HG03045 (cell line): ENCODE results near the gene ITGA11.
"Not testable (repeated sequence)": the region's sequence is repeated elsewhere in the genome, so short reads cannot be mapped to it uniquely, and the experiment has no call there.

Experiments
- ATAC-seq: cut with Tn5 transposase; IDR thresholded peaks from one replicate; pipeline ENCODE4 v1.9.1; 2021; ENCODE audit warnings: mild to moderate bottlenecking, moderate library complexity; ENCODE audit not compliant: unreplicated experiment

ITGA11 gene

DNA sequence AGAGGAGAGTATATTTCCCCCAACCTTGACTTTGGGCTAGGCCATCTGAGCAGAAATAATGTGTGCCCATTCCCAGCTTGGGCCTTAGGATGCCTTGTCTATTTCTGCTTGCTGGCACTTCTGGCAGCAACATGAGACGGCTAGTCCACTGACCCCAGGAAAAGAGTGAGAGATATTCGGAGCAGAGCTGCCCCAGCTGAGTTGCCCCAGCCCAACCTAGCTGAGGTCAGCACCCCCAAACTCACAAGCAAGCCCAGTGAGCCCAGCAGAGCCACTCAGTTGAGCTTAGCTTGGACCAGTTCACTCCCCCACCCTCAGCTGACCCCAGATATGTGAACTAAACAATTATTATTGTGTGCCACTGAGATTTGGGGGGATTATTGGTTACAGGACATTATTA is 20.2 kb downstream of the ITGA11 start:
- ATAC-seq, result no peak

DNA sequence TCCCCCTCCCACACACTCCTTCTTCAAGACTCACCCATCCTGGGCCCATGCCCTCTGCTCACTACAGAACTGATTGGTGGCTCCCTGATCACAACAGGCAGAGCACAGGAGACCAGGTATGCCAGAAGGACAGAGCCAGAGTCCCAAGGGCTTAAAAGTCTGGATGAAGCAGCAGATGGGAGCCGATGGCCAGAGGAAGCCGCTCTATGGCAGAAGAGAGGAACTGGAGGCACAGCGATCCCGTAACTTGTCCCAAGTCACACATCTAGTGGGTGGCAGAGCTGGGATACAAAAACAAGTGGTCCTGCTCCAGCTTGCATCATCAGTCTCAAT is 20.7 kb downstream of the ITGA11 start:
- no peak for ATAC-seq

DNA sequence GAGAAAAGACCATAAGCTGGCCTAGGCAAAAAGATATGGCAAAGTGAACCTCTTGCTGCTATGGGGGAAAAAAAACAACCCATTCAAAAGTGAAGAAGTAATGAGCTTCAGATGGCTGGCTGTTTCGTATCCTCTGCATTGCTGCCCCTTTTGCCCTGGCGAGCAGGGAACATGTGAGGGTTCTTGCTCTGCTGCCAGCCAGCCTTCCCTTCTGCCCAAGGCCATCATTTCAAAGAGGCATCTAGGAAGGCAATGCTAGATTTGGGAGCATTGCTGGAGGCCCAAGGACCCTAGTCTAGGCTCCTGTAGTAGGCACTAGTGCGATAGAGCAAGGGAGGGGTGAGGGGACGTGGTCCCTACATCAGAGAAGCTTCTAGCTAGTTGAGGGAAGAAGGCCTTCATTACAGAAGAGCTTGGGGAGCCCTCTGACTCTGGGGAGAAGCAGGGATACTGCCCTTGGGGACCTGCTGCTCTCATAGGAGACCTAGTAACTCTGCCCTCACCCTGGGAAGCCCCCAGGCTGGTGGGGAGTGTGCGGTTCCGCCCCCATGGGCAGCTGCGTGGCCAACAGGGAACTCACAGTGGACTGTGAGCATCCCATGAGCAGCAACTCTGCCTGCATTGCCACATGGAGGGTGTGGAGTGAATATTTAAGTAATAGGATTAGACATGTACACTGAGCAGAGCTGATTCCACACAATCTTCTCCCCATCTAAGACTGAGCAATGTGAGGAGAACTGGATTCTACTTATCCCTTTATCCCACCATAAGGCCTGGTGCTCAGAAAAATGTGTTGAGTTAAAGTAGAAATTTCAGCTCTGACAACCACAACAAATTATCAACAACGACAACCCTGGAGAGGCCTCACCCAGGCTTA is 21.3 kb downstream of the ITGA11 start:
- no peak for ATAC-seq

DNA sequence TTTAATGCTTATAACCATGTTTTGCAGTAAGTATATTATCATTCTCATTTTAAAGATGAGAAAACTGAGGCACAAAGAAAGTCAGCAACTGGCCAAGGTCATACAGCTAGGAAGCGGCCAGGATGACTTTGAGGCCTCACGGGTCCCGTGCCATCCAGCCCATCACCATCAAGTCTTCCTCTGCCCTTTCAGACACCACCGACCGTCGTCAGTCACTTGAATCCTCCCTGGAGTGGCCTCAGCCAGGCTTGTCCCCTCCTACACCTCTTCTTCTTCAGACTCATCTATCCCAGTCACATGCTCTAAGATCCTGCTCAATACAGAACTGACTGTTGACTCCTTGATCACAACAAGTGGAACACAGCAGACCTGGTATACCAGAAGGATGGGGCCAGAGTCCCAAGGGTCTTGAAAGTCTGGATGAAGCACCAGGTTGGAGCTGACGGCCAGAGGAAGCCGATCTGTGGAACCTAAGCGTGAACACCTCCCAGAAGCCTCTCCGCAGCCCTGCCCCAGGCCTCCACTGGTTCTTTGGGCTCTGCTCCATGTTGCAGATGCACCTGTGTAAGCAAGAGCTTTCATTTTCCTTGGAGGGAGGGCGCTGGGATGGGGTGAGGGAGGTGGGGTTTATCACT is 22.1 kb downstream of the ITGA11 start:
- no peak for ATAC-seq

DNA sequence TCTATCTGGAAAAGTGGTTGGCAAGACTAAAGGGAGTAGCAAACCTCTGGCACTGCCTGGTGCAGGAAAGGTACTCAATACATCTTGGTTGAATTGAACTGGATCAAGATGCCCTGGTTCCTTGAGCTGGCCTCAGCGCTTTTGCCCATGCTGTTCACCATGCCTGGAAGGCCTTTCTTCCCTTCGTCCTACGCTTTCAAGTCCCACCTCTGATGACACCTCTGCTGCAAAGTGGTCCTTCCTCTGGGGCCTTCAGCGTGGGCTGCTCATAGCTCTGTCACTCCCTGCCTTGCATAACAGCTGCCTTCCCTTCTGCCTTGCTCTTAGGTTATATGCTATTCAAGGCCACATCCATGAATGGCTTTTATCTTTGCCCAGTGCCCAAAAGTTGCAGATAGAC is 23.0 kb downstream of the ITGA11 start:
- no peak for ATAC-seq

DNA sequence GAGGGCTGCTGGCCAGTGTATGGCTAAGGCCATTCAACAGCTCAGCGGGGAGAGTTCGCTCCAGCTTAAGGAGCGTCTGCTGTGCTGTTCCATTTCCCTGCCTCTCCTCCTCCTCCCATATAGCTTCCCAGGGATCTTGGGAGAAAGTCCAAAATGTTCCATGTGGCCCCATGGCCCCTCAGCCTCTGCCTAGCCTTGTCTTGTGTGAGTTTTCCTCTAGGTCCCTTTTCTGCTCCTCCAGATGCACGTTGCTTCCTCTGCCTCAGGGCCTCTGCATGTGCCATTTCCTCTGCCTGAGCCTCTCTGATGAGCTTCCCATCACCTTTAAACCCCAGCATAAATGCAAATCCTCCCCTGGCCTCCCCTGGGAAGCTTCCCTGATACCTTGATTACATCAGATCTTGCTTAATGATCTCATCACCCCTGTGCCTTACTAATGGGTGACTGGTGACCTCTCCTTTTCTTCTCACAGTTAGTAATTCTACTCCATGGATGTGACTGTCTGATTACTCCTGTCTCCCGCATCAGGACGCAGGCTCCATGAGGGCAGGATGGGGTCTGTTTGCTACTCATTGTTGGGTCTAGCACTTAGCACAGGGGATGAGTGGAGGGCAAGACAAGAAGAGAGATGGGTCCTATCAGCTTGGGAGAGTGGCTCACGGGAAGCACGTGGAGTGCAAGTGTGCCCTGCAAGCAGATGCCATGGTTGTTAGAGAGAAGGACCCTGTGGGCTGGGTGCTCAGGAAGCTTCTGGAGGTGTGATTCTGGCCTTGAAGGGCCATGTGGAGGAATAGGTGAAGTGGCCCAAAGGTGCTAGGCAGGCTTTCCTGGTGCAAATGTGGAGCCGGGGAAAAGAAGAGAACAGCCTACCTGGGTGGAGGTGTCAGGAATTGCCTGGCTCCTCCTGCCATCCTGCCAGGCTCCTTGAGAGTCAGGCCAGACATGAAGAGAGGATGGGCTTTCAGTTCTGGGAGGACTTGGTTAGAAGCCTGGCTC is 23.8 kb downstream of the ITGA11 start:
- no peak for ATAC-seq

DNA sequence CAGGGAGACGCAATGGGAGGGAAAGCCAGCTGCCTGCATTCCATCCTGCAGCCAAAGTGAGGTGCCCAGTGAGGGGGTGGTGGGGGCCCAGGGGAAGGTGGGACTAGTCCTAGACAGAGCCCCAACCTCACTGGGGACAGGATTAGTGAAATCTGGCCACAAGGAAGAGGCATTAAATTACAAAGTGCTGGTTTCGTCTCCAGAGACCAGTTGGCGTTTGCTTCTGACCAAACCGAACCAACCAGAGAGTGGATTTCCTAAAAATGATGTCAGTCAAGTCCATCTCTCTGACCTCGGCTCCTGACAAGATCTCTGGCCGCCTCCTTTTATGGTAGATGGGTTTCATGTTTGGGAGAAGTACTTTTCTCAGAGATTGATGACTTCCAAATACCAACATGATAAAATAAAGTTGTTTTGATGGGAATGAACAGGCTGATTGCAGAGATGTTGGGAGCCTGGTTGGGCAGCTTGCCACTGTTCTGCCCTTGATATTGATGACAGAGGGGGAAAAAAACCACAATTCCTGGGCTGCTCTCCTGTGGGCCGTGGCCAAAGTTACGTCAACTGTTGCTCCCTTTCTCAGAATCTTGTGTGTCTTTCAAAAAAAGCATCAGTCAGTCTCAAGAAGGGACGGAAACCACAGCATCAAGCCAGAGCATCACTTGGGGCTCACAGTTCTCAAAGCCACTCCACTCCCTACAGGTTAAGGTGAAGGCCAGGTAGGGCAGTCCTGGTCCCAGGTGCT is 24.6 kb downstream of the ITGA11 start:
- no peak for ATAC-seq

DNA sequence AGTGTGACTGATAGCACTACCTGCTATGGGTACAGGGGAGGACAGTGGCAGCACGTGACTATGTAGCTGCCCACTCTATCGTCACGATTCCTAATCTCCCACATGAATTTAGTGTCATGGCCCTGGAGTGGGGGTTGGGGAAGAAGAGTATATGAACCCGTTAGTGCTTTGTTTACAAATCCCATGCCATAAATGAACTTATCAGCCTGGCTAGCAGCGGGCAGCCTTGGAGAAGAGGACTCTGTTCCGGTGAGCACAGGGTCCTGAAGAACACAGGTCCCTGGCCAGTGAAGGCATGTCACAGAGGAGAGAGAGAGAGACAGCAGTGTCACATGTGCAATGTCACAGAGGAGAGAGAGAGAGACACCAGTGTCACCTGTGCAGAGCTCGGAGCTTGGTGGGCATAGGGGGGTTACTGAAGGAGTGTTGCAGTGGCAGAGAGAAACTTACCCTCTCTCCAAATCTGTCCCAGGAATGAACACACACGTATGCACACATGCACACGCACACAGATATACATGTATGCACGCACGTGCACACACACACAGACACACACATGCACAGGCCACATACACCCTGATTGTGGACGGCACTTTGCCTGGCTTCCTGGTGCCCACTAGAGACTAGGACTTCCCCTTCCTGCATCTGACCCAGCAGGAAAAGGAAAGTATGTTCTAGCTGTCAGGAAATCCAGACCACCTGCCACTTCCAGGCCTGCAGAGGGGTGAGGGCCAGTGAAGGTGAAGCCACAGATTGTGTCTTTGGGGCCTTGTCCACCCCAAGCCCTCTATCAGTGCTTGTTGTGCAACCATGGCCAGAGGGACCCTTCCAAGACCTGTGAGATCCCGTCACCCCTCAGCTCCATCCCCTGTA is 26.3 kb downstream of the ITGA11 start:
- ATAC-seq, result no peak

DNA sequence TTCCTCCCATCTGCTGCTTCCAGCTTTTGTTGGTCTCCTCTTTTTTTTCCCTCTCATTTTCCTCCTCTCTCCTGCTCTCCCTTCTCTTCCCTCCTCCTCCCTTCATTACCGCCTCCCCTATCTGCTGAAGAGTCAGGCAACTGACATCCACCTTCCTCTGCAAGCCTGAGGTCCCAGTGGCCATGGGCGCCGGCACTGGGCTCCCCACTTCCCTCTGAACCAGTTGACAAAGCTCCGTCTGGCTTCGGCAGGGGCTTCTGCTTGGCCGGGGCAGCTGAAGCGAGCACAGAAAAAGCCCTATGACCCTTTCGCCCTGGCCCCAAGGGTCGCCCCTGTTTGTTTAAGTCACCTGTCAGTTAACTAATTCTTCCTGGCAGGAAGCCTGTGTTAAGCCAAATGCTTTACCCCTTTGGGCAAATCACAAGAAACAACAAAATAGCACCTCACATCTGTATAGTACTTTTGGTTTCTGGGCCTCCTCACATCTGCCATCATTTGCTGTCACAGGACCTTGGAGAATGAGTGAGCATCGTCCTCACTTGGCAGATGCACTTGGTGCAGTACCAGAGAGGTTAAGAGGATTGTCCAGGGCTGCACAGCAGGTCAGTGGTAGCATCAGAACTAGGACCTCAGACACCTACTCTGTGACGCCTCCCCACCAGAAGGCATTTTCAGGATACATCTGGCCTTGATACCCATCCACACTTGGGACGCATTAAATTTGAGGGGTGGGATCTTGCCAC is 27.7 kb downstream of the ITGA11 start:
- ATAC-seq, result no peak

DNA sequence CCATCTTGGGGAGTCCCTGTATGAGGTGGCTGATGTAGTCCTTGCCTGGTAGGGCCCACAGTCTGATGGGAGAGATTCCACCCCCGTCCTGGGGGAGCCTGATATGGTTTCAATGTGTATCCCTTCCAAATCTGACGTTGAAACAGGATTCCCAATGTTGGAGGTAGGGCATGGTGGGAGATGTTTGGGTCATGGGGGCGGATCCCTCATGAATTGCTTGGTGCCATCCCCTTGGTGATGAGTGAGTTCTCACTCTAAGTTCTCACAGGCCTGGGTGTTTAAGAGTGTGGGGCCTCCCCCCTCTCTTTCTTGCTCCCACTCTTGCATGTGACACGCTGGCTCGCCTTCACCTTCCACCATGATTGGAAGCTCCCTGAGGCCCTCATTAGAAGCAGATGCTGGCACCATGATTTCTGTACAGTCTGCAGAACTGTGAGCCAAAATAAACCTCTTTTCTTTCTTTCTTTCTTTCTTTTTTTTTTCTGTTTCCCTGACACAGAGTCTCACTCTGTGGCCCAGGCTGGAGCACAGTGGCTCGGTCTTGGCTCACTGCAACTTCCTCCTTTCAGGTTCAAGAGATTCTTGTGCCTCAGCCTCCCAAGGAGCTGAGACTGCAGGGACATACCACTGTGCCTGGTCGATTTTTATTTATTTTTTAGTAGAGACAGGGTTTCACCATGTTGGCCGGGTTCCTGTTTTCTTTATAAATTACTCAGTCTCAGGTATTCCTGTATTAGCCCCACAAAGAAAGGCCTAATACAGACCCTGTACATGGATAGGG is 28.6 kb downstream of the ITGA11 start:
- ATAC-seq, result no peak

DNA sequence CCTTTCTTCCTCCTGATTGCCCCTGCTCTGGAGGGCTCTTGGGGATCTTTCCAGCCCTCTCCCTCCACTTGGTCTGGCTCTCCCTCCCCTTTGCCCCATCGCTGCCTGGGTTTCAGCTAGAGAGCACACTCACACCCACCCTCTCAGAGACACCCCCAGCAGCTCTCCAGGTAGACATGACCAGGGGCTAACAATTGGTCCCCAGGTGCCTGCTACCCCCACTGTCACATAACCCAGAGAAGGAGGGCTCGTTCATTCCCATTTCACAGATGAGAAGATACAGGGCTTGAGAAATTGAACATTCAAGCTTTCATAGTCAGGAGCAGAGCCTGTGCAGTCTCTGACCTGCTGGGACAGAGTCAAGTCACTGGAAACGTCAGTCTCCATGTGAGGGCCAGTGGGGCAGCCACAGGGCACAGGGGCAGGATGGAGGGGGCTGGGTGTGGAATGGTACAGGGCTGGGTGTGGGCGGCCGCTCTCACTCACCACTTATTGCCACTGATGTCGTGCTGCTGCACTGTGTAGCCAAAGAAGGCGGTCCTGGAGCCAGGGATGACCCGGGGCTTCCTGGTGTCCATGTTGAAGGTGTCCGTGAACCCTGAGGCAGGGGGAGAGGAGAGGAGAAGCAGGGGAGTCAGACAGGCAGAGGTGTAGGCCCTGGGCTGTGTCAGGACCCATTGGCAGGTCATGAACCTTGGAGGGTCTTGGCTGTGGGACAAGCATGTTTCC is 29.4 kb downstream of the ITGA11 start:
- ATAC-seq, result no peak

DNA sequence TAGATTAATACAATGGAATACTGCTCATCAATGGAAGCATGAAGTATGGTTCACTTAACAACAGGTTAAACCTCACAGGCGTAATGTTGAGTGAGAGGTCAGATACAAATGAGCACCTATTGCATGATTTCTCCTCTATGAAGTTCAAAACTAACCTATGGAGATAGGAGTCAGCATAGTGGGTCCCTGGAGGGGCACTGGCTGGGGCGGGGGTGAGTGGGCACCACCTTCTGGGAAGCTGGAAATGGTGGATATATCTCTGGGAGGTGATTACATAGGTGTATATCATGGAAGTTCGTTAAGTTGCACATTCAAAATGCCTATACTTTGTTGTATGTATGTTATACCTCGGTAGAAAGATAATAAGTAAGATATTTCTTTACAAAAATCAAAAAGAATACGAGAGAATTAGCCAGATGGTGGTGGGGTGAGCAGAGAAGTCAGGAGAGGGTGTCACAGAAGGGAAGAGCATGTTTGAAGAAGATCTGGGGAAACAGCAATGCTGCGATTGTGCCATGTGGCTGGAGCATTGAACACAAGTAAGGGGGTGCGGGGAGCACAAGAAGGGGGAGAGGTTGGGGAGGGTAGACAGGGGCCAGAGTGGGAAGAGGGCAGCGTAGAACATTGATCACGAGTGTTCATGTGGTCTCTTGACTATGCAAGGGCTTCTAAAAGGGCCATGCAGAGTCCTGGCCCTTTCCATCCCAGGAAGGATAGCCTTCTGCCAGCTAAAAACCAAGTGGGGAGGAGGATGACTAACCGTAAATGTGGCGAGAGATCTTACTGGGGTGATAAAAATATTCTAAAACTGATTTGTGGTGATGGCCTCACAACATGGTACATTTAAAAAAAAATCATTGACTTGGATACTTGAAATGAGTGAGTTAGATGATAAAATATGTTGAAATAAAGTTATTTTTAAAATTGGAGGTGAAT is 30.2 kb downstream of the ITGA11 start:
- no peak for ATAC-seq

DNA sequence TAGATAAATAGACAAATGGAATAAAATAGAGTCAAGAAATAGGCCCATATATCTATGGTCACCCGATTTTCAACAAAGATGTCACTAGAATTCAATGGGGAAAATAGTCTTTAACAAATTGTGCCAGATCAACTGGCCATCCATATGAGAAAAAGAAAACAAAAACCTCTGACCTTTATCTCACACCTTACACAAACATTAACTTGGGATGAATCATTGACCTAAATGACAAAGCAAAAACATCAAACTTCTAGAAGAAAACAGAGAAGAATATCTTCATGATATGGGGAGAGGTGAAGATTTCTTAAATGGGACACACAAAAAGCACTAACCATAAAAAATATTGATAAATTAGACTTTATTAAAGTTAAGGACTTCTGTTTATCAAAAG is 31.9 kb downstream of the ITGA11 start:
- ATAC-seq, result no peak

DNA sequence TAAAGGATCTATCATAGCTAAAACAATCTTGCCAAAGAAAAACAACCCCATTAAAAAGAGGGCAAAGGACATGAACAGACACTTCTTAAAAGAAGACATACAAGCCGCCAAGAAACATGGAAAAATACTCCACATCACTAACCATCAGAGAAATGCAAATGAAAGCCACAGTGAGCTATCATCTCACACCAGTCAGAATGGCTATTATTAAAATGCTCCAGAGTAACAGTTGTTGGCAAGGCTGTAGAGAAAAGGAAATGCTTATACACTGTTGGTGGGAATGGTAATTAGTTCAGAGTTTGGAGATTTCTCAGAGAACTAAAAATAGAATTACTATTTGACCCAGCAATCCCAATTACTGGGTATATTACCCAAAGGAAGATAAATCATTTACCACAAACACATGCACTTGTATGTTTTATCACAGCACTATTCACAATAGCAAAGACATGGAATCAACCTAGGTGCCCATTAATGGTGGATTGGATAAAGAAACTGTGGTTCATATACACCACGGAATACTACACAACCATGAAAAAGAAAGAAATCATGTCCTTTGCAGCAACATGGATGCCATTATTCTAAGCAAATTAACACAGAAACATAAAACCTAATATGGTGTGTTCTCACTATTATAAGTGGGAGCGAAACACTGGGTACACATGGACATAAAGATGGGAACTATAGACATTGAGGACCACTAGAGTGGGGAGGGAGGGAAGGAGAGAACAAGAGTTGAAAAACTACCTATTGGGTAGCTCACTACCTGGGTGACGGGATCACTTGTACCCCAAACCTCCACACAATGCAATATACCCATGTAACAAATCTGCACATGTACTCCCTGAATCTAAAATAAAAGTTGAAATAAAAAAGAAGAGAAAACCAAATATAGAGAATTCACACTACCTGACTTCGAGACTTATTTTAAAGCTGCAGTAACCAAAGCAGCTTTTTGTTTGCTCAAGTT is 32.6 kb downstream of the ITGA11 start:
- ATAC-seq, result no peak

DNA sequence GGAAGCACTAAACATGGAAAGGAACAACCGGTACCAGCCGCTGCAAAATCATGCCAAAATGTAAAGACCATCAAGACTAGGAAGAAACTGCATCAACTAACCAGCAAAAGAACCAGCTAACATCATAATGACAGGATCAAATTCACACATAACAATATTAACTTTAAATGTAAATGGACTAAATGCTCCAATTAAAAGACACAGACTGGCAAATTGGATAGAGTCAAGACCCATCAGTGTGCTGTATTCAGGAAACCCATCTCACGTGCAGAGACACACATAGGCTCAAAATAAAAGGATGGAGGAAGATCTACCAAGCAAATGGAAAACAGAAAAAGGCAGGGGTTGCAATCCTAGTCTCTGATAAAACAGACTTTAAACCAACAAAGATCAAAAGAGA is 34.0 kb downstream of the ITGA11 start:
- not testable (repeated sequence) for ATAC-seq
